ENCODE data around the gene ABAT. TPM values are rescaled to one million over a fixed set of nuclear protein-coding genes. Genes with fewer than 3 reads are reported as not detected.
A peak's percentile ranks its signal among the peaks of the same experiment; 100 is the strongest.

Gene ABAT
- total and polyA plus RNA-seq, 2 donors (not counting 1 experiment from before 2014, with no cell fraction given): 6.2 to 14.3 TPM

- Histone ChIP-seq H3K9ac (ENCODE audit: low read length) (peak overlapping the region; percentile 96), H3K4me3 (ENCODE audit: control extremely low read depth in 1 of 5, extremely low read depth in 1 of 5, insufficient read depth in 1 of 5, low read depth in 2 of 5, low read length in 4 of 5) (peak overlapping the region in 4 of 5 experiments; percentile 71 to 99 (median 86)), H3K4me2 (replicated peaks; ENCODE audit: low read depth, low read length, poor library complexity, severe bottlenecking) (peak overlapping the region; percentile 99), H2AFZ (ENCODE audit: insufficient read depth, low read depth, low read length, poor library complexity, severe bottlenecking) (peak overlapping the region; percentile 95), H3K4me1 (ENCODE audit: control insufficient read depth in 2 of 2, insufficient read depth in 2 of 2, low read length in 2 of 2) (peaks cover 17 to 18% of the 10 kb centered on the region in 2 donors), H3K27me3 (replicated peaks in 1 of 4; ENCODE audit: control extremely low read depth in 1 of 4, control insufficient read depth in 3 of 4, insufficient read depth in 4 of 4, low read length in 3 of 4) (no peaks in the 10 kb centered on the region), H3K36me3 (replicated peaks in 1 of 2; ENCODE audit: control extremely low read depth in 1 of 2, control insufficient read depth in 1 of 2, extremely low read depth in 1 of 2, insufficient read depth in 2 of 2, low read length in 1 of 2) (peaks cover 0 to 3% of the 10 kb centered on the region in 2 experiments), H3K9me3 (ENCODE audit: control extremely low read depth in 1 of 3, control insufficient read depth in 2 of 3, insufficient read depth in 1 of 3, low read length in 2 of 3) (peaks cover 0 to 13% (median 6%) of the 10 kb centered on the region in 3 donors), H4K20me1 (ENCODE audit: control insufficient read depth, insufficient read depth, low read length, poor library complexity, severe bottlenecking) (peaks cover 29% of the 10 kb centered on the region), H3K79me2 (ENCODE audit: control insufficient read depth, insufficient read depth, low read length) (peaks cover 53% of the 10 kb centered on the region), H3K27ac (ENCODE audit: low read length in 2 of 2) (peak overlapping the region in 1 of 2 donors; percentile 83)
- Mint-ChIP-seq H3K4me3 (peak overlapping the region; percentile 92), H3K4me1 (peaks cover 29% of the 10 kb centered on the region), H3K27ac (peak overlapping the region; percentile 86), H3K9me3 (ENCODE audit: insufficient read depth) (peaks cover 2% of the 10 kb centered on the region), H3K27me3 (no peaks in the 10 kb centered on the region)
- no peak for ATAC-seq (ENCODE audit: low read depth)
- 87% methylated on average over 11 of the region's 13 CpGs for WGBS (ENCODE audit: insufficient coverage)
- DNase-seq: no peak
- ChIA-PET POLR2A (no interaction called here), CTCF (interaction anchor here (0.6 to 1.5 kb wide), 3 partner anchors 13 to 459 kb away, joined by 3 read pairs; no protein-coding TSS in a partner anchor)
- no peak for TF ChIP-seq CTCF (IDR thresholded peaks at IDR 0.05)
- no peak for TF ChIP-seq EZH2 (IDR thresholded peaks at IDR 0.05; ENCODE audit: borderline replicate concordance, insufficient read depth, low read depth, low read length, poor library complexity, severe bottlenecking)
- intact Hi-C loops (cut with micrococcal nuclease): loop anchor here (2.0 to 10.0 kb wide), 2 partner anchors 55 to 459 kb away; no protein-coding TSS in a partner anchor
Observed at GRCh38 chr16:8675183-8676159, 1.1 kb downstream of the ABAT start.

Data from B cell (primary cell).